Tibial artery (tissue), 4 donors: ENCODE measurements around the gene C19orf12.
A peak's percentile ranks its signal among the peaks of the same experiment; 100 is the strongest.
"Not testable (repeated sequence)": the region's sequence is repeated elsewhere in the genome, so short reads cannot be mapped to it uniquely, and the experiment has no call there.

Source experiments
- DNase-seq, 2 donors: peaks; one replicate each; pipeline ENCODE4 v3.0.0-alpha.2; 2019
- H3K27ac ChIP-seq, 2 donors: fragments of 200-600 bp; sonication (generic) in 1 of 2; 1 replicate in 1 of 2; 2 replicates in 1 of 2; pipeline ENCODE4 v1.5.1; 2018 to 2019; ENCODE audit warnings: mild to moderate bottlenecking in 1 of 2
- H3K27me3 ChIP-seq, 2 donors: fragments of 200-600 bp; sonication (generic) in 1 of 2; one replicate each; pipeline versions ENCODE4 v1.5.1 to v1.6.0; 2016 to 2019
- H3K36me3 ChIP-seq, 3 donors: fragments of 200-600 bp; sonication (generic) in 2 of 3; one replicate each; pipeline ENCODE4 v1.5.1; 2016 to 2019; ENCODE audit warnings: mild to moderate bottlenecking in 2 of 3
- H3K4me1 ChIP-seq, 4 donors: fragments of 200-600 bp; sonication (generic) in 2 of 4; 1 replicate in 3 of 4; 2 replicates in 1 of 4; pipeline ENCODE4 v1.5.1; 2016 to 2019
- H3K4me3 ChIP-seq, 2 donors: fragments of 200-600 bp; sonication (generic) in 1 of 2; 1 replicate in 1 of 2; 2 replicates in 1 of 2; pipeline ENCODE4 v1.5.1; 2018 to 2019; ENCODE audit warnings: mild to moderate bottlenecking in 2 of 2
- H3K9me3 ChIP-seq, 3 donors: fragments of 200-600 bp; sonication (generic) in 1 of 3; one replicate each; pipeline ENCODE4 v1.5.1; 2016 to 2019
- intact Hi-C: fragments of 100-400 bp; cut with DNase I; formaldehyde crosslinking; loops from one replicate; pipeline ENCODE4 v1.15.0; 2023; ENCODE audit warnings: low total_unique reads
- TF ChIP-seq, protein P1 (sequence below), 2 experiments: fragments of 200-600 bp in 1 of 2; fragments of 450-650 bp in 1 of 2; IDR thresholded peaks; one replicate each; pipeline ENCODE4 v1.5.1; 2017 to 2019; ENCODE audit warnings: antibody characterized with exemption in 2 of 2, mild to moderate bottlenecking in 1 of 2, moderate library complexity in 1 of 2

Gene C19orf12

DNA sequence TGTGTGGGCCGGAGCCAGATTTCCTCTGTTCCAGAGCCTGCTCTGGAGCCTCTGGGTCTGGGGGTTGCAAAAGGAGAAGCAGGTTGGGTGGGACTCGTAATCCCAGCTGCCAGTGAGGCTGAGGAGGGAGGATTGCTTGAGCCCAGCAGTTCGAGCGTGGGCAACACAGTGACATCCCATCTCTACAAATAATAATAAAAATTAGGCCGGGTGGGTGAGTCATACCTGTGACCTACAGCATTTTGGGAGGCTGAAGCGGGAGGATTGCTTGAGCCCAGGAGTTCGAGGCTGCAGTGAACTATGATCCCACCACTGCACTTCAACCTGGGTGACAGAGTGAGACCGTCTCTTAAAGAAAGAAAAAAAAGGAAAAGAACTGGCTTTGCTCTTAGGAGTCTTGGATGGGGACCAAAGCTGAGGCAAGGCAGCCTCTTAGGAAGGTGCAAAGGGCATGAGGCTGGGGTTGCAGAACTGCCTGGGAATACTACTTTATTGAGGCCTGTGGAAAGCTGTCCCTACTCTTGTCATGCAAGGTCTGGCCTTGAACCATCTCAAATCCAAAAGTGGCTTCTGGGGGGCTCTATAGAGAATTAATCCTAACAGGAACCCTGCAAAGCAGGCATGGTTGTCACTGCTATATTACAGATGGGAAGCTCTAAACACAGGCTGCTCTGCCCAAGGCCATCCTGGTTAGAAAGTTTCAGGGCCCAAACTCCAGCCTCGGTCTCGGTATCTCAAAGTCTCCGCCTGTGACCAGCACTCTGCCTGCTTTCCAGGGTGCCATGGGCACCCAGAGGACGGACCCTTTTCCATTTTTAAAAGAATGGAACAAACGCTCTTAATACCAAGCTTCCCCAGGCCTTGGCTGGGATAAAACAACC lies 880 bp upstream of the C19orf12 start:
- H3K4me3 ChIP-seq: peak overlapping the region; percentile 88 to 94
- H3K9me3 ChIP-seq: no peaks in the 10 kb centered on the region
- TF ChIP-seq, protein P1, sequence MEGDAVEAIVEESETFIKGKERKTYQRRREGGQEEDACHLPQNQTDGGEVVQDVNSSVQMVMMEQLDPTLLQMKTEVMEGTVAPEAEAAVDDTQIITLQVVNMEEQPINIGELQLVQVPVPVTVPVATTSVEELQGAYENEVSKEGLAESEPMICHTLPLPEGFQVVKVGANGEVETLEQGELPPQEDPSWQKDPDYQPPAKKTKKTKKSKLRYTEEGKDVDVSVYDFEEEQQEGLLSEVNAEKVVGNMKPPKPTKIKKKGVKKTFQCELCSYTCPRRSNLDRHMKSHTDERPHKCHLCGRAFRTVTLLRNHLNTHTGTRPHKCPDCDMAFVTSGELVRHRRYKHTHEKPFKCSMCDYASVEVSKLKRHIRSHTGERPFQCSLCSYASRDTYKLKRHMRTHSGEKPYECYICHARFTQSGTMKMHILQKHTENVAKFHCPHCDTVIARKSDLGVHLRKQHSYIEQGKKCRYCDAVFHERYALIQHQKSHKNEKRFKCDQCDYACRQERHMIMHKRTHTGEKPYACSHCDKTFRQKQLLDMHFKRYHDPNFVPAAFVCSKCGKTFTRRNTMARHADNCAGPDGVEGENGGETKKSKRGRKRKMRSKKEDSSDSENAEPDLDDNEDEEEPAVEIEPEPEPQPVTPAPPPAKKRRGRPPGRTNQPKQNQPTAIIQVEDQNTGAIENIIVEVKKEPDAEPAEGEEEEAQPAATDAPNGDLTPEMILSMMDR (IDR thresholded peaks at IDR 0.05): no peak
- peaks cover 0 to 42% (median 29%) of the 10 kb centered on the region in 4 donors for H3K4me1 ChIP-seq
- DNase-seq: no peak
- intact Hi-C loops: loop anchor here (2.0 to 5.0 kb wide), 3 partner anchors 21 to 101 kb away; no protein-coding TSS in a partner anchor
- H3K36me3 ChIP-seq: peaks cover 0 to 6% (median 0%) of the 10 kb centered on the region in 3 donors
- H3K27ac ChIP-seq: peak overlapping the region; percentile 89 to 96
- no peaks in the 10 kb centered on the region for H3K27me3 ChIP-seq

DNA sequence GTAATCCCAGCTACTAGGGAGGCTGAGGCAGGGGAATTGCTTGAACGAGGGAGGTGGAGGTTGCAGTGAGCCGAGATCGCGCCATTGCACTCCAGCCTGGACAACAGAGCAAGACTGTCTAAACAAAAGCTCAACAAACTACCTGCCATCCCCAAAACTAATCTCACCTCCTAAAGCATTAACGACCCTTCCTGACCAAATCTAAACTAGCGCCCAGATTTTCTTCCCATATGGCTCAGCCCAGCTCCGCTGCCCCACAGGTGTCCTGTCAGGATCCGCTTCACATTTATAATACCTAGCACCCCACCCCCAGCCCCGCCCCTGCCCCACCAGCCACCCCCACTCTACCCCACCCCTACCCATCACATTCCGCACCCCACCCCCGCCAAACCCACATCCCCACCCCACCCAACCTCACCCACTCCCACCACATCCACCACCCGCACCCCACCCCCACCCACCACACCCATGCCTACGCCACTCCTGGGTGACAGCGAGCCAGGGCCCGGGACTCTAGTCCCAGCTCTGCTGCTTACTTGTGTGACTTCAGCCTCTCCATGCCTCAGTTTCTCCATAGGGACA lies 599 bp downstream of the C19orf12 start:
- TF ChIP-seq, protein P1 (IDR thresholded peaks at IDR 0.05): no peak
- H3K27ac ChIP-seq: peak overlapping the region; percentile 89 to 96

DNA sequence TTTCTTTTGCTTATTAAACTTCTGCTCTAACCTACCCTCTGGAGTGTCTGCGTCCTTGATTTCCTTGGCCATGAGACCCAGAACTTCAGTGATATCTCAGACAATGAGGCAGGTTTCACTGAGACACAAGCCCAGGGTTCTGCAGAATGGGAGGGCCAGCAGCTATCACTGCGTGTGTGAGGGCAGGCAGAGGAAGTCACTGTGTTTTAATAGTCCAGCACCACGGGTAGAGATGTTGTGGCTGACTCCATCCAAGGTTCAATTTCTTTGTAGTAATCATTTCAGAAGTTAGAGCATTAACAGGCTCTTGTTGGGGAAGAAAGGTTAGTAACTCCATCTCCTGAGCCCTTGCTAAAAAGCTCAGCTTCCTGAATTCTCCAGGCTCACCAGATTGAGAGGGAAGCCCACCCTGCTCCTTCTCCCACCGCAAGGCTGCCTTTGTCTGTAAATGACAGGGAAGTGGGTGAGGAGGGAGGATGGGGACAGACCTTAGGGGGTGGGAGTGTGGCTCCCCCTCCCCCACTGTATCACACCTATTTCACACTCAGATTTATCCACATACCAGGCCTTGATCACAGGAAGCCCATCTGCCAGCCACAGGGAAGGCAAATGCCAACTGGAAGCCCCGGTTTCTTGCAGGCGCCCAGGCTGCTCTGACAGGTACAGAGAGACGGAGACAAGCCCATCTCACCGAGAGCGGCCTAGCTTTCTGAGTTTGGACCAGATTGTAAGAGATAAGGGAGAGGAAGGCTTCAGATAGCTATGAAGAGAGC lies 2.1 kb downstream of the C19orf12 start:
- intact Hi-C loops: loop anchor here (2.0 kb wide), 1 partner anchor 228 kb away; no protein-coding TSS in a partner anchor
- no peaks in the 10 kb centered on the region for H3K9me3 ChIP-seq
- peak overlapping the region in 1 of 2 donors; percentile 96 for H3K27ac ChIP-seq
- no peaks in the 10 kb centered on the region for H3K27me3 ChIP-seq
- H3K4me3 ChIP-seq: no peak overlapping the region
- TF ChIP-seq, protein P1 (IDR thresholded peaks at IDR 0.05): no peak
- no peak for DNase-seq
- peaks cover 5 to 14% (median 5%) of the 10 kb centered on the region in 3 donors for H3K36me3 ChIP-seq
- H3K4me1 ChIP-seq: peaks cover 0 to 42% (median 32%) of the 10 kb centered on the region in 4 donors

More for the DNA sequence above, 599 bp downstream of the C19orf12 start:
- peaks cover 0 to 42% (median 29%) of the 10 kb centered on the region in 4 donors for H3K4me1 ChIP-seq
- H3K27me3 ChIP-seq: no peaks in the 10 kb centered on the region
- DNase-seq: no peak
- intact Hi-C loops: no loop called here
- H3K4me3 ChIP-seq: peak overlapping the region; percentile 88 to 94
- H3K9me3 ChIP-seq: no peaks in the 10 kb centered on the region
- peaks cover 0 to 6% (median 0%) of the 10 kb centered on the region in 3 donors for H3K36me3 ChIP-seq

DNA sequence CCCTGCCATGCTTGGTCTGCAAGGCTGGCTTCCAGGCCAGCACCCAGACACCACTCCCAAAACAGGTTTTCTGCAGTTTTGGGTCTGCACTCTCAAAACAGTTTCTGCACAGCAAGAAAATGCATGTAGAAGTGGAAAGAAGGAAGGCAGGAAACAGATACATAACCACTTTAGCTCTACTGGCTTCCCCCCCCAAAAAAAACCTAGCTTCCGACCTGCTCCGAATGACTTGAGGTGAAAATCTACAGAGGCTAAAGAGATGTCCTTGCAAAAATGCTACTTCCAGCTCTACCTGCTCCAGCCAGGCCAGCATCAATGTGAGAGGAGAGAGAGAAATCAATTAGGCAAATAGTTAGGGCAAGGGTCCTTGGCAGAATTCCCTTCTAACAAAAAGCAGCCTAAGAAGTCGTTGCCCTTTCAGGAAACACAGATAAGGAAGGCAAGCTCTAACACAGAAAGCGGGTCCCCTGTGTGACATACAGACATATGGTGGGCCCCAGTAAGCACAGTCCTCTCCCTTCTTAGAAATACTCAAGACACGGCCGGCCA lies 3.4 kb downstream of the C19orf12 start:
- H3K4me1 ChIP-seq: peaks cover 0 to 37% (median 30%) of the 10 kb centered on the region in 4 donors
- intact Hi-C loops: loop anchor here (2.0 kb wide), 1 partner anchor 229 kb away; no protein-coding TSS in a partner anchor

DNA sequence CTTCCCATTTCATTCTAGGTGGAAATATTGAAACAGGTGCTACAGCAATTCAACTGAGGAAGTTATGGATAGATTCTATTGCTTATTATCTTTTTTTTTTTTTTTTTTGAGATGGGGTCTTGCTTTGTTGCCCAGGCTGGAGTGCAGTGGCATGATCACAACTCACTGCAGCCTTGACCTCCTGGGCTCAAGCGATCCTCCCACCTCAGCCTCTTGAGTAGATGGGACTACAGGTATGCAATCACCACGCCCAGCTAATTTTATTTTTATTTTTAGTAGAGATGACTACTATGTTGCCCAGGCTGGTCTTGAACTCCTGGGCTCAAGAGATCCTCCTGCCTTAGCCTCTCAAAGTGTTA lies 5.6 kb downstream of the C19orf12 start:
- H3K27ac ChIP-seq, H3K27me3 ChIP-seq, intact Hi-C loops, H3K4me3 ChIP-seq, H3K9me3 ChIP-seq, DNase-seq: not testable (repeated sequence)
- H3K36me3 ChIP-seq: peaks cover 18 to 45% (median 33%) of the 10 kb centered on the region in 3 donors
- H3K4me1 ChIP-seq: peaks cover 0 to 23% (median 20%) of the 10 kb centered on the region in 4 donors

More for the DNA sequence above, 3.4 kb downstream of the C19orf12 start:
- H3K4me3 ChIP-seq: no peak overlapping the region
- no peak for DNase-seq
- no peaks in the 10 kb centered on the region for H3K27me3 ChIP-seq
- H3K9me3 ChIP-seq: no peaks in the 10 kb centered on the region
- TF ChIP-seq, protein P1 (IDR thresholded peaks at IDR 0.05): no peak
- peaks cover 16 to 27% (median 18%) of the 10 kb centered on the region in 3 donors for H3K36me3 ChIP-seq
- H3K27ac ChIP-seq: no peak overlapping the region
